DLD1 (cell line): ENCODE data around the gene RBCK1.

Experiments
- in situ Hi-C: cut with HindIII; loops from 2 replicates; pipeline ENCODE4 v1.10.0; 2017; ENCODE audit warnings: low sequenced_read_pairs

Gene RBCK1

DNA sequence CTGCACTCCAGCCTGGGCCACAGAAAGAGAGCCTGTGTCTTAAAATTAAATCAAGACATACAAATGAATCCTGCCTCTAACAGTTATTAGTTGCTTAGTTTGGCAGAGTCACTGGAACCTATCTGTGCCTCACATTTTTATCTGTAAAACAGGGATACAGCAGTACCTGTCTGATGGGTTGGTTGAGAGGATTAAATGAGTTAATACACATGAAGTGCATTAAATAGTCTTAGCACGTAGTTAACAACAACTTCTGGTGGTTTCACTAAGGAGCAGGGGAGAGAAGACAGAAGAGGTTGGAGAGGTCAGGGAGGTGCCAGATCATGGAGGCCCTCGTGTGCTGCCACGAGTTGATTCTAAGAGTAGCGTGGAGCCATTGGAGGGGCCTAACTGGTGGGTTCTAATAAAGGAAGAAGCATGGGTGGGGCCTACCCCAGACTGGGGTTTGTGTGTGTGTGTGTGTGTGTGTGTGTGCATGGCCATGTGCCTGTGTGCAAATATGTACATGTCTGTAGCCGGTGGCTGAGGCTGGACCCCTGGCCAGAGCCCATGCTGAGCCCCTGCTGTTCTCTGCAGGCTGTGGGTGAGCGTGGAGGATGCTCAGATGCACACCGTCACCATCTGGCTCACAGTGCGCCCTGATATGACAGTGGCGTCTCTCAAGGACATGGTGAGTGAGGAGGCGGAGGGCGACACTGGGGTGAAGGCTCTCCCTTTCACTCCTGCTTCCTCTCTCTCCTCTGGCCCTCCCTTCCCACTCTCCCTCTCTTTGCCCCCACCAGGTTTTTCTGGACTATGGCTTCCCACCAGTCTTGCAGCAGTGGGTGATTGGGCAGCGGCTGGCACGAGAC, 9.1 kb downstream of the RBCK1 start:
- in situ Hi-C loops = no loop called here

GRCh38 chr20:417801-418342, 9.8 kb downstream of the RBCK1 start:
- in situ Hi-C loops = no loop called here

DNA sequence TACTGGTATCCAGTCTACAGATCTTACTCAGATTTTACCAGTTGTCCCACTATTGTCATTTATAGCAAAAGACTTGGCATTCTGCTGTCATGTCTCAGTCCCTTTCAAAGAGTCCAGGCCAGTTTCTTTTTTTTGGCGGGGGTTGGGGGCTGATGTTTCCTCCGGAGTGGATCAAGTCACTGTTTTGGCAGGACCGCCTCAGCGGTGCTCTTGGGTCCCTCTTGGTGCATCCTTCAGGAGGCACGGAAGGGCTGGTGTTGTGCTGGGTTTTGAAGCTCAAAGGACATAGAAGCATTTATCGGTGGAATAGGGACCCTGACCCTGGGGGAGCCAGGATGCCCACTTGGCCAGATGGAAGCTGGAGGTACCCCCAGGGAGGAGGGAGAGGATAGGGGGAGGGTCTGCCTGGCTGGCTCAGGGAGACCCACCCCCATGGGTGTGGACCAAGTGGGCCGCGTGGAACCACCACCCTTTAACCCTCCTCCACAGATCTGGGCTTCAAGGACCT, 10.8 kb downstream of the RBCK1 start:
- in situ Hi-C loops = no loop called here

DNA sequence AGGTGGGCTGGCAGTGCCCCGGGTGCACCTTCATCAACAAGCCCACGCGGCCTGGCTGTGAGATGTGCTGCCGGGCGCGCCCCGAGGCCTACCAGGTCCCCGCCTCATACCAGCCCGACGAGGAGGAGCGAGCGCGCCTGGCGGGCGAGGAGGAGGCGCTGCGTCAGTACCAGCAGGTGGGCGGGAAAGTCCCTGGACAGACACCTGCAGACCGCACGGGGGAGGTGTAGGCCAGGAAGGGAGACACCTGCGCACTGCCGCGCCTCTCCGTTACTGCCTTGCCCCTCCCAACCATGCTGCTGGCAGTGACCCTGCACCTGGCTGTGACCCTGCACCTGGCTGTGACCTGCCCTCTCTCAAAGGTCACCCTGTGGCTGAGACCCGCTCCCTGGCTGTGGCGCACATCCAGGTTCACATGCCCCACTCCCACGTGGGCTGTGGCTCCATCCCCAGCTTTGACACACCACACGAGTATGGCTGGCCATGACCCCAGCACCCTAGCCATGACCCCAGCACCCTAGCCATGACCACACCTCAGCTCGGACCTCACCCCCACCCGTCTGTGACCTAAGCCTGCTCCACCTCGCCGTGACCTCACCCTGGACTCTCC, 11.6 kb downstream of the RBCK1 start:
- in situ Hi-C loops = no loop called here

DNA sequence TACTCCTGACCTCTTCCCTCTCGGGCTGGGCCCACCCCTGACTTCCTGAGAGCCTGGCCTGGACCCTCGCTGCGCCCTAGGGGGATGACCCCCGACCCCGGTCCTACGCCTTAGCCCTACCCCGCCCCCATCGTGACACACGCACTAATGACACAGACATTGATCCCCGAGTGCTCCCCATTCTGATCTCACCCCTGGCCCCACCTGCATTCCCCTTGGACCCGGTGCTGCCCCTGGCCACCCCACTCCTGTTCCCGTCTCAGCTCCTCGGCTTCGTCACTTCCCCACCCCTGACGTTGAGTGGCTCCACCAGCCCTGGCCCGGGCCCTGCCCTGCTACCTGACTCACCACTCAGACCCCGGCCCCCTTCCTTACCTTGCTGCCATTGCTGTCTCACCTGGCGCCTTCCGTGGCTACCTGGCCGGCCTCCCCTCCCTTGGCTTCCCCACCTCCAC, 12.1 kb downstream of the RBCK1 start:
- in situ Hi-C loops = no loop called here

- in situ Hi-C loops = no loop called here
Measured at GRCh38 chr20:420721-421574, 12.8 kb downstream of the RBCK1 start.

- in situ Hi-C loops = no loop called here
Measured at GRCh38 chr20:421685-422250, 13.7 kb downstream of the RBCK1 start.

GRCh38 chr20:426566-426965, 18.5 kb downstream of the RBCK1 start:
- in situ Hi-C loops = no loop called here

DNA sequence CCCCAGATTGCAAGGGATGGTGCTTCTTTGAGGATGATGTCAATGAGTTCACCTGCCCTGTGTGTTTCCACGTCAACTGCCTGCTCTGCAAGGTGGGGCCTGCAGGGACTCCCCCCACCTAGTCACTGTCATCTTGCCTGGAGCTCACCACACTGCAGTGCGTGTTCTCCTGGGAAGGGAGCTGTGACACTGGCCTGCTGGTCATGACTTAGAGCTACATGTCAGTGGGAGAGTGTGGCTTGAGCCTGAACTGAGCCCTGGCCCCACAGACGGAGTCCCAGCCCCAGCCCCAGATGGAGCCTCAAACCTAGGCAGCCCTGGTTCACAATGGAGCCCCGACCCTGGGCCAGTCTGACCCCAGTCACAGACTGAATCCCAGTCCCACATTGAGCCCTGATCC, 19.3 kb downstream of the RBCK1 start:
- in situ Hi-C loops = no loop called here

DNA sequence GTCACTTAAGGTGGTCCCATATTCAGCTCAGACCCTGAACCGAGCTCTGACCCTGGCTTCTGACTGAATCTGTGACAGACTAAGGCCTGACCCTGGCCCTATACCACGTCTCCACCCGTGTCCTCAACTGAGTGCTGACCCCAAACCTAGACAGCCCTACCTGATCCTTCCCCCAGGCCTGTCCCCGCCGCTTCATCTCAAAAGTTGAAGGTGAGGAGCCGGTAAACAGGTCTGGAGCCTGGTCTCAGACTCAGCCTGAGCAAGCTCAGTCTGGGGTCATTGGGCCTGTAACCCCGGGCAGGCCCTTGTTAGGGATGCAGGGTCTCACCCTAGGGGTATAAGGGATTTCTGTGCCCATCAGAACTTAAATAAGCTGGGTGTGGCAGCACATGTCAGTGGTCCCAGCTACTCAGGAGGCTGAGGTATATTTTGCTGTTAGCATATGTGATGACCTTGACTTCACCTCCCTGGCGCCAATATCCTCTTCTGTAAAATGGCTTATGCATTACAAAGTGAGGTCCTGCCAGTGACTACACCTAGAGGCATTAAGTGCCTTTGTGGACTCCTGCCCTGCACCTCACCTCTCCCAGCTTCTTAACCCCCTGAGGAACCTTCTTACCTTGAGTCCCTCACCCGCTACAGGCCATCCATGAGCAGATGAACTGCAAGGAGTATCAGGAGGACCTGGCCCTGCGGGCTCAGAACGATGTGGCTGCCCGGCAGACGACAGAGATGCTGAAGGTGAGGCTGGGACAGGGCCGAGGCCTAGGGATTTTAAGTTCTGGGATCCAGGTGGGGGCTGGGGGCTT, 20.0 kb downstream of the RBCK1 start:
- in situ Hi-C loops = no loop called here

GRCh38 chr20:428658-429200, 20.6 kb downstream of the RBCK1 start:
- in situ Hi-C loops = no loop called here

GRCh38 chr20:430091-430999, 22.2 kb downstream of the RBCK1 start:
- in situ Hi-C loops = no loop called here

GRCh38 chr20:431012-431904, 23.2 kb downstream of the RBCK1 start:
- in situ Hi-C loops = no loop called here

DNA sequence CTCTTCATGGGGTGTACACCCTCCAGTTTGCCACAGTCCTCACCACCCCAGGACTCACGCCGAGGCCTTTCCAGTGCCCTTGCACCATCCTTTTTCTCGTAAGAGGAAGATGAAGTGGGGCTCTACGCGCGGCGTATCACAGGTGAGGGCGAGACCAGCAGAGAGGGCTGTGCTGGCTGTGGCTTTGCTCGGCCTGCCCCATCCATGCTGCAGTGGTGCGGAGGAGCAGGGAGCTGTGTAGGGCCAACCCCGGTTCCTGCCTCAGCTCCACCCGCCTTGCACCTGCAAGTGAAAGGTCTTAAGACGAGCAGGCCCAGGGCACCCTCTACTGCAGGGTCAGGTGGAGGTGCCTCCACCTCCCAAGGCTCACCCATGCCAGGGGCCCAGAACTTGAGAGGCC, 24.1 kb downstream of the RBCK1 start:
- in situ Hi-C loops = no loop called here

DNA sequence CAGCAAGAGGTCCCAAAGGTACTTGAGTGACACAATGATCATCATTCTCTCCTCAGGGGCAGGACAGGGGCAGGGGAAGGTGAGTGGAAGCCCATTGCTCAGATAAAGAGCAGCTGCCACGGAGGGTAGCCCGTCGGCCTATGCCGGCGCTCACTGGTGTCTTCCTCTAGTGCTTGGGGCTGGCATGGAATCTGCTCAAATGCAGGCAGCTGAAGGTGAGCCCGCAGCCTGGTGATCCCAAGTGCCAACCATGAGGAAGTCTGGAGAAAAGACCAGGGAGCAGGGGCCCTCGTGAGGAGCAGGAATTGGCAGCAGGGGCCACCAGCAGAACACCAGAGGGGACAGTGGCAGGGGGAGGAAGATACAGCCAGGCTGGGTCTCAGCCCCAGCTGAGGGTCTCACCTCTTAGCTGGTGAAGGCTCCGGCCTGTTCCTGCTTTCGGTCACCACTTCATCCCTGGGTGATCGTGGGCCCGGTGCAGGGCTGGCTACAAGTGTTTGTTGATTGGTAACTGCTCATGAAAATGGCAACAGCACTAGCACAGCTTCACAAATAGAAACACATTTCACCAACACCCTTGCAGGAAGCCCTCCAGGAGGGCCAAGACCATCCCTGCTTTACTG, 24.7 kb downstream of the RBCK1 start:
- in situ Hi-C loops = no loop called here

DNA sequence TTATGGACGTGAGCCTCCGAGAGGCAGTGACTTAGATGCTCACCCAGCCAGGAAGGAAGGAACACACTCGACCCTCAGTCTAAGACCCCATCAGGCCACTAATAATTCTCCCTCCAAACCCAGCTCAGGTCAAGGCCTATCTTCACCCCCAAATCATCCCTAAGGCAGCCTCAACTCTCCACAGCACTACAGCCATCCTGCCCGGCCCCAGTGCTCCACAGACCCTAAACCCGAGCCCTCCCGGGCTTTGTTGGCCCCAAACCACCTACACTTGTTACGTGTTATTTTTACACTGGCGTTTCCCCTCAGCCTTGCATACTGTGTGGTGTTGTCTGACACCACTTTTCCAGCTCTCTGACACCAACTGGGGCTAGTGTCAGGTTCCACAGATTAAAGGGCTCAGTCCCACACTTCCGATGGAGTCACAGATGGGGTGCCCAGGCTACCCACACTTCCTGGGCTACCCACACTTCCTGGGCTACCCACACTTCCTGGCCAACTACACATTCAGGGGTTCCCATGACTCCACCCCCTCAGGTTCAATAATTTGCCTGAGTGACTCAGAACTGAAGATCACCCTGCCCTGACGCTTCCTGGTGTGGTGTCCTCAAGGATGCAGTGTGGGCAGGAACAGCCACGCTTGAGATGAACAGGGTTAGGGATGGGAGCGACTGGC, 25.3 kb downstream of the RBCK1 start:
- in situ Hi-C loops = no loop called here

DNA sequence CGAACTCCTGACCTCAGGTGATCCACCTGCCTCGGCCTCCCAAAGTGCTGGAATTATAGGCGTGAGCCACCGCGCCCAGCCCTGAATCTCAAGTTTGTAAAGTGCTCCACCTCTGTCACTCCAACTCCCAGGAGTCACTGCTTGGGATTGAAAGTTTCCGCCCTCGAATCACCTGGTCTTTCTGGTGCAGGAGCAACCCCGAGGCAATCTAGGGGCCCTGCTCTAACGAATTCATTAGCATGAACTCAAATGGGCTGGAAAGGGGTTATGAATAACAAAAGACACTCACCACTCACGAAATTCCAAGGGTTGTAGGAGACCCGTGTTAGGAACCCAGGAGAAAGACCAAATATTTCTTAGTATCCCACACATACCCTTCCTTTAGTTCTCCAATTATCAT, 26.1 kb downstream of the RBCK1 start:
- in situ Hi-C loops = no loop called here
